8988T (cell line): ENCODE measurements around the gene RAB21.
"Not testable (repeated sequence)": the region's sequence is repeated elsewhere in the genome, so short reads cannot be mapped to it uniquely, and the experiment has no call there.

Source experiments
- DNase-seq: peaks from one replicate; pipeline ENCODE4 v3.0.0; 2011

The RAB21 gene

DNA sequence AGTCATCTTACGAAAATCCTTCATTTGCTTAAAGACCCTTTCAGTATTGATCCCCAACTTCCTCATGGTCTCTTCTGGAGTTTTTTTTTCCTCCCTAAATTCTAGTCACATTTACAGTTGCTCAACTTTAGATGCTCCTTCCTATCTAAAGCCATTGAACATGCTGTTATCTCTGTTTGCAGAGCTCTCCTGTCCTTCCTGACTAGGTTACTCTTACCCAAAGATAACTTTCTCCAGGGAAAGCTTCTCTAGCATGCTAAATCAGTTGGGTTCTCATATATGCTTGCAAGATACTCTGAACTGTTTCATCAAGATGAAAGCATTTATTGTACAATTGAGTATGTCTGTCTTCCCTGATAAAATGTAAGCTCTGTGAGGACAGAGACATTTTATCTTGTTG is 1.8 kb upstream of the RAB21 start:
- DNase-seq, result no peak

DNA sequence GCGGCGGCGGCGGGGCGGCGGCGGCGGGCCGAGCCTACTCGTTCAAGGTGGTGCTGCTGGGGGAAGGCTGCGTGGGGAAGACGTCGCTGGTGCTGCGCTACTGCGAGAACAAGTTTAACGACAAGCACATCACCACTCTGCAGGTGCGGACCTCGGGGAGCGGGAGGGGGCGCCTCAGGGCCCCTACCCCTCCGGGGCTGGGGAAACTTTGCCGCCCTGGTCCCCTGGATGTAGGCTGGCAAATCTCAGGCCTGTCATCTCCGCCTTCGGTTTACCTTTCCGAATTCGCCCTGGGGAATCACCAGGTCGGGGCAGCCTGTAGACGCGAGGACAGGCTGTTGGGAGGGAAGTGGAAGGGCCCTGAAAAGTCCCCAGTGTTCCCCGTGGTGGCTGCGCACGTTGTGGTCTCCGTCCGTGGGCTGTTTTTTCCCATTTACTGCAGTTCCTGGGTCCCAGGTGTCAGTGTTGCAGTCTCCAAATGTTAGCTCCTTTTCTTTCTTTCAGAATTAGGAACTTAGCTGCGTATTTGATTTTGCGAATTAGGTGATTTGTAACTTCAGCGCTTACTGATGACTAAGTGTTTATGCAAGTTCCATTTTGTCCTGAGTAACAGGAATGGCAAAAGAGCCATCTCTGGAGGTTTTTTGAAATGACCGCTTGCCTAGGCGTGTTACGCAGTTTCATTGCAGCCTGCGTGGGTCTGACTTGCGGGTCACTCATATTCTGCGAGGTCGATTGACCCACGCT is 656 bp downstream of the RAB21 start:
- DNase-seq, result peak; percentile 17

DNA sequence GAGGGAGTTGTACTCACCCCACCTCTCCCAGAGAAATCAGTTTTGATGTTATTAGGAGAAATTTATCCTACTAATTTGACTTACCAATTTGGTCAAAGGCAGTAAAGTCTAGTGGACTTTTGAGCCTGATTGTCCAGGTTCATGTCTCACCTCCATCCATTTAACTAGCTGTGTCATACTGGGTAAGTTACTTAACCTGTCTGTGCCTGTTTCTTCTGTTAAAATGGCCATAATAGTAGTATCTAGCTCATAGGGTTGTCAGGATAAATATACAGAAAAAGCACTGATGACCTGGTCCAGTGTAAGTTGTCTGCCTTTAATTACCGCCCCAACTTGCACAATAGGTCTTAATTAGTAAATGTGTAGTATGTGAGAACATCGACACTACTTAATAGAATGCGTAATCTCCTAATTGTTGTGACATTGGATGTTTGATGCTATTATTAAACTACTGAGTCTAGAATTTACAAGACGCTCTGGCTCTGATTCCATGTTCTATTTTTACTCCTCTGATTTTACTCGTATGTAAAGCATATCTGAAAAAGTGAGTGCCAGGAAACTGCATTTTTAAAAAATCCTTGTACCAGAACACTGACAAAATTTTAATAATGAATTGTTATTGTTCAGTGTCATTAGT is 1.5 kb downstream of the RAB21 start:
- DNase-seq, result no peak

GRCh38 chr12:71759941-71760340 is 5.3 kb downstream of the RAB21 start:
- no peak for DNase-seq

- DNase-seq, result no peak
These were observed 5.8 kb downstream of the RAB21 start for GRCh38 chr12:71760471-71760870.

DNA sequence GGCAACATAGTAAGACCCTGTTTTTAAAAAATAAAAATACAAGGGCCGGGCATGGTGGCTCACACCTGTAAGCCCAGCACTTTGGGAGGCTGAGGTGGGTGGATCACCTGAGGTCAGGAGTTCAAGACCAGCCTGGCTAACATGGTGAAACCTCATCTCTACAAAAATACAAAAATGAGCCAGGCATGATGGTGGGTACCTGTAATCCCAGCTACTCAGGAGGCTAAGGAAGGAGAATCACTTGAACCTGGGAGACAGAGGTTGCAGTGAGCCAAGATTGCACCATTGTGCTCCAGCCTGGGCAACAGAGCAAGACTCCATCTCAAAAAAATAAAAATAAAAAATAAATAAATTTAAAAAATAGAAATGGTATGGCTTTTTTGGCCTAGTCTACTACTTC is 6.7 kb downstream of the RAB21 start:
- not testable (repeated sequence) for DNase-seq

DNA sequence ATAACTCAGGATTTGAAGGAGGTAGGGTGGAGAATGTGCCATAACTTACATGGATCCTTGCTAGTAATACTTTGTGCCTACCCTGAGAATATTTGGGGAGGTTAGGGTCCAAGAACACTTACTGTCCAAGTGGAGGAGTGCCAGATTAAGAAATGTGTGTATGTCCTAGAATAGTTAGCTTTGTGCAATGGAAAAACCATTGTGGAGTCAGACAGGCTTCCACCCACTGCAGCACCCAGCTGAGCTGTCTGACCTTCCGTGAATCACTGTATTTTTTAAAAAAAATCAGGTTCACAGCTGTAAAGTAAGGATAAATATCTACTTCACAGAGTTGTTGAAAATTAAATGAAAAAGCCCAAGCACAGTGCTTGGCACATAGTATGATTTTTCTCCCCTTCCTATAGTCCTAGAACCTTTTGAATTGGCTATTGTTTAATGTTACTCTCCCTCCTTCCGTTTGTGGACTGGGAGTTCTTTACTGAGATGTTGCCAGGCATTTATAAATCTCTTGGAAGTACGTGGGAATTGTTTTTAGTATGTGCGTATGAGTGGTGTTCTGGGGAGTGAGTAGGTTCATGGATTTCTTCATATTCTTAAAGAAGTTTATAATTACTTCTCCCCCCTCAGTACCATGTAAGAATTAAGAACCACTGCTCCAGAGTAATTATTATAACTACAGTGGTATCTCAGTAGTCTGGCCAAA is 9.2 kb downstream of the RAB21 start:
- no peak for DNase-seq

GRCh38 chr12:71764587-71765321 is 10.1 kb downstream of the RAB21 start:
- no peak for DNase-seq

GRCh38 chr12:71766202-71766601 is 11.5 kb downstream of the RAB21 start:
- no peak for DNase-seq

- DNase-seq, result no peak
These were observed 12.5 kb downstream of the RAB21 start for GRCh38 chr12:71767183-71767582.

DNA sequence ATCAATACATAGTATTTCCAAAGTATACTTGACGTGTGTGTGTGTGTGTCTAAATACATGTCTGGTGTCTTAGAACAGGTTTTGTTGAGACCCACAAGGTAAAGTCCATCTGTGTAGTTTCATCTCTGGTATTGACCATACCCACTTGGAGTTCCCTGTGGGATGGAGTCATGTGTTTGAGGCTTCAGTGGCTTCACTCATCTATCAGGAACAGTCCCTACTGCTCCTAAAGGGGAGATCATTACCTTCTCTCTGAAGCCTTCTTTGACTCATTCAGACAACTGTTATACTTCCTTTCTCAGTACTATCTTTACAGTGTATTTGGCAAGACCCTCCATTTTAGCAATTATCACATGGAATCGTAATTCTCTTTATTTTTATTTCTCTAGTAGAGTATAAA is 14.2 kb downstream of the RAB21 start:
- DNase-seq, result no peak

DNA sequence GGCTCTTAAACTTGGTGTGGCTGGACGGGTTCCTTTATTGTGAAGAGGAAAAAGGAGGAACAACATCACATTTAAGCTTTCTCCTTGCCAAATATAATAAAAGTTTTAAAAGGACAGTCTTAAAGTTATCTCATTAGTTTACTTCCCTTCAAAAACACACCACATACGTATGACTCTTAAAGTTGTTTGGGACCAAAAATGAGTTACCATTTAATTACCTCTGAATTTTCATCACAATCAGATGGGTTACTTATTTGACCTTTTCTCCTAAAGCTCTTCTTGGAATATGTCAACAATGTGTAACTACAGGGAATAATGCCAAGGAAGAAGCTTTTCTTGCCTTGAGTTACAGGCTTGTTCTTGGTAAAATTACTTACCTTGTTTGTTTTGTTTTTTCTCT is 16.4 kb downstream of the RAB21 start:
- no peak for DNase-seq

GRCh38 chr12:71772735-71773134 is 18.1 kb downstream of the RAB21 start:
- no peak for DNase-seq

- DNase-seq, result no peak
These were observed 25.7 kb downstream of the RAB21 start for GRCh38 chr12:71780237-71780822.

- DNase-seq, result no peak
These were observed 27.4 kb downstream of the RAB21 start for GRCh38 chr12:71782017-71782416.

DNA sequence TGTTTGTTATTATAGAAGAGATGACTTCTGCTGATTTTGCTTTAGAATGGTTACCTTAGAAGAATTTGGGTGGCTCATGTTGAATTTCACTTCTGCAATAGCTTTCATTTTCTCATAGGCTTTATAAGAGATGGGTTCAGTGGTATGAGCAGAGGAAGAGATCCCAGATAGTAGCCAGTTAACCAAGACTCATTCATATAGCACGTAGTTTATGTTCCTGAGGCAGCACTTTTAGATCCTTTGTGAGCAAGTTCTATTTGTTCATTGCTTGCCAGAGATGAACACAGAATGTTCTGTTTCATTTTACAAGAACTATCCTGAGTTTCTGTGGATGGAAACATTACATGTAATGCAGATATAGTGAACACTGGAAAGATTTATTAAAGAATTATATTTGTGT is 32.2 kb downstream of the RAB21 start:
- no peak for DNase-seq

DNA sequence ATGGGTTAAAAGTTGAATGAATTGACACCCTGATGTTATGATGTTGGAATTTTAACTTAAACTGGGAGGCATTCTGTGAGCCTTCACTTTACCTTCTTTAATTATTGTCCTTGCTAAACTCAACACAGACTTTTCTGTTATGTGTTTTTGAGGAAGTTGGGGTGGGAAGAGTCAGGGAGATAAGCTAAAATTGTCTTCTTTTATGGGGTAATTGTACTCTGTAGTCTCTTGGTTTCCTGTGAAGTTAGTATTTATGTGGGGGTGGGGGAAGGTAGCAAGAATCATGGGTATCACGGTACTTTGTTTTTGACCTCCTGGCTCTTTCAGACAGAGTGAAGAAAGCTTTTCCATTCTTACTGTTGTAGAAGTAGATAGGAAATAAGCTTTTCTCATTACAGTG is 32.9 kb downstream of the RAB21 start:
- no peak for DNase-seq

DNA sequence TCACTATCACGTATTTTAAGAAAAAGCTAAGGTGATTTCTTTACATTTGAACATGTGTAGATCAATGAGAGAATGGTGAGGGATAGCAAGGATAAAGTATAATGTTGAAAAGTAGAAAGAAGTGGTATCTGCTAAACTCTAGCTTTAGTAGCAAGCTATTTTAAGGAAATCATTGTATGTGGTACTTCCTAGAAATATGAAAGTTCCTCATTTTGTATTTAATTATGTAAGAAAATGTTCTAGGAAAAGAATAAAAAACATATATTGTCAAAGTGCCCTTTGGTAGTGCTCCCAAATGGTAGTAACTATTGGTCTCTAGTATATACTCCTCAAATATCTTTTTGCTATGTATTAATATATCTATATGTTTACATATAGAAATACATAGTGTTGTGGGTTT is 35.7 kb downstream of the RAB21 start:
- DNase-seq, result no peak

DNA sequence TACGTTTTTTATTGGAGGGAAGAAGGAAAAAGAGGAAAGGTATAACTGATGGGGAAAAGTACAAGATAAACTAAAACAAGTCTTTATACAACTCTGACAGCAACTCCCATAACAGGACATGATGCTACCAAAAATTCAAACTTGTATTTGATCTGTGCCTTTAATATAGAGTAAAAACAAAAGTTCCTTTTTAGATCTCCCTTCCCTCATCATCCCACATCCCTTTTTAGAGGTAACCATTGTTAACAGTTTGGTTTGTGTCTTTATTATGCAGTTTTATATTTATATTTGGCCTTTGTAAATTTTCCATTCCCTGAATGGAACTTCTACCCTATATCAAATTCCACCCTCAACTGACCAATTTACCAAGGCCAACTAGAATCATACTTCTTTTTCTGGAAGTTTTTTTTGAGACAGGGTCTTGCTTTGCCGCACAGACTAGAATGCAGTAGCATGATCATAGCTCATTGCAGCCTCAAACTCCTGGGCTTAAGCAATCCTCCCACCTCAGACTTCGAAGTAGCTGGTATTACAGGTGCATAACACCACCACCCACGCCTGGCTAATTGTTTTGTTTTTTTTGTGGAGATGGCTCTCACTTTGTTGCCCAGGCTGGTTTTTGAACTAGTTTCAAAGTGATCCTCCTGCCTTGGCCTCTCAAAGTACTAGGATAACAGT is 36.9 kb downstream of the RAB21 start:
- no peak for DNase-seq

- DNase-seq, result no peak
These were observed 37.9 kb downstream of the RAB21 start for GRCh38 chr12:71792599-71792998.

- DNase-seq, result no peak
These were observed 41.2 kb downstream of the RAB21 start for GRCh38 chr12:71795901-71796300.

- no peak for DNase-seq
These were observed 42.9 kb downstream of the RAB21 start for GRCh38 chr12:71797531-71797930.

GRCh38 chr12:71799106-71799505 is 44.4 kb downstream of the RAB21 start:
- no peak for DNase-seq
